ENCODE results near the gene SLC25A29. TPM values are rescaled to one million over a fixed set of nuclear protein-coding genes. Genes with fewer than 3 reads are reported as not detected.

SLC25A29 gene
- polyA plus RNA-seq, 1 donor, result 78.0 TPM

DNA sequence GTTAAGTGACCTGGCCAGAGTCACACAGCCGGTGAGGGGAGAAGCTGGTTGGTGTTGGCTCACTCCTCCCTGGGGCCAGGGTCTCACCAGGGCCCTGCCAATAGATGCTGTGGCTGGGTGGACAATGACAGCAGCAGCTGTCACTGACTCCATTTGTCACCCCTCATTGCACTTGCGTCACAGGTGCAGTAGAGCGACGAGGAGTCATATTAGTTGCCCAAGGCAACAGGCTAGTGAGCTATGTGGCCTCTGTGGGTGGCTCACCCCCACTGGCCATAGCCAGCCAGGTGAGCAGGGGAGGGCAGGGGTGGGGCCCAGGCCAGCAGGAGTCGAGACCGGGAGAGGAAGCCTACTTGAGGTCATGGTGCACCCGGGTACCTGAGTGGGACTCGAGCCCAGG, 26.6 kb upstream of the SLC25A29 start:
- no peak for DNase-seq

GRCh38 chr14:100332071-100332639, 25.9 kb upstream of the SLC25A29 start:
- no peak for DNase-seq

- no peak for DNase-seq
Measured at GRCh38 chr14:100330388-100330931, 24.2 kb upstream of the SLC25A29 start.

DNA sequence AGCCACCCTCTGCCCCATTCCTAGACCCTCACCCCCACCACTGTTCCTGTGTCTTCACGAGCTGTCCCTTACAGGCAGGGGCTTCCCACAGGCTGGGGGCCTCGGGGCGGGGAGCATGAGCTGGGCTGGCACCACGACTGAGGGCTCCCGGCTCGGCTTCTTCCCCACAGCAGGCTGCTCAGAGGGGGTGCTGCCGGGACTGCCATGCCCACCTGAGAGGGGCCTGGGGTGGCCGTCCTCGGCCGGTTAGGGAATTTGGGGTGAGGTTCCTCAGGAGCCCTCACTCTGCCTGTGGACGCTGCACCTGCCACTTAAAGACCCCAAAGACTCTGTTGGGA, 23.7 kb upstream of the SLC25A29 start:
- DNase-seq, result no peak

DNA sequence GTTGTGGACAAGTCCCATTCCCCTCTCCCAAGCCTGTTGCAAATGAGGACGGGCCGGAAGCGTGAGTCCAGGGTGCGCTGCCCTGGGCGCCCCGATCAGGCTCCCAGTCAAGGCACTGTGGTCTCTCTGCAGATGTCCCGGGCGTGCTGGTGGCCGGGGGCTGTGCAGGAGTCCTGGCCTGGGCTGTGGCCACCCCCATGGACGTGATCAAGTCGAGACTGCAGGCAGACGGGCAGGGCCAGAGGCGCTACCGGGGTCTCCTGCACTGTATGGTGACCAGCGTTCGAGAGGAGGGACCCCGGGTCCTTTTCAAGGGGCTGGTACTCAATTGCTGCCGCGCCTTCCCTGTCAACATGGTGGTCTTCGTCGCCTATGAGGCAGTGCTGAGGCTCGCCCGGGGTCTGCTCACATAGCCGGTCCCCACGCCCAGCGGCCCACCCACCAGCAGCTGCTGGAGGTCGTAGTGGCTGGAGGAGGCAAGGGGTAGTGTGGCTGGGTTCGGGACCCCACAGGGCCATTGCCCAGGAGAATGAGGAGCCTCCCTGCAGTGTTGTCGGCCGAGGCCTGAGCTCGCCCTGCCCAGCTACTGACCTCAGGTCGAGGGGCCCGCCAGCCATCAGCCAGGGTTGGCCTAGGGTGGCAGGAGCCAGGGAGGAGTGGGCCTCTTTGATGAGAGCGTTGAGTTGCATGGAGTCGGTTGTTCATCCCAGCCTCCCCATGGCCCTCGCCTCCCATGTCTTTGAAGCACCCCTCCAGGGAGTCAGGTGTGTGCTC, 23.2 kb upstream of the SLC25A29 start:
- no peak for DNase-seq

- no peak for DNase-seq
Measured at GRCh38 chr14:100328495-100329163, 22.4 kb upstream of the SLC25A29 start.

DNA sequence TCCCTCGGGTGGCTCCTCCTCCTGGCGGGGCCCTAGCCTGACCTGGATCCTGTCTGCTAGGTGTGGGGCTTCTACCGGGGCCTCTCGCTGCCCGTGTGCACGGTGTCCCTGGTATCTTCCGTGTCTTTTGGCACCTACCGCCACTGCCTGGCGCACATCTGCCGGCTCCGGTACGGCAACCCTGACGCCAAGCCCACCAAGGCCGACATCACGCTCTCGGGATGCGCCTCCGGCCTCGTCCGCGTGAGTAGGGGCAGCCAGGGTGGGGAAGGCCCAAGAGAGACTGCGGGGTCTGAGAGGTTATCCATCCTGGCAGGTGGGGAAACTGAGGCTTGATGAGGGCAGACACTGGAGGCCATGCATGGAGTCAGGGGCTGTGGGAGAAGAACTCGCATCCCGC, 20.9 kb upstream of the SLC25A29 start:
- DNase-seq, result no peak

- DNase-seq, result no peak
Measured at GRCh38 chr14:100325958-100326357, 19.7 kb upstream of the SLC25A29 start.

- DNase-seq, result no peak
Measured at GRCh38 chr14:100325231-100325632, 19.0 kb upstream of the SLC25A29 start.

DNA sequence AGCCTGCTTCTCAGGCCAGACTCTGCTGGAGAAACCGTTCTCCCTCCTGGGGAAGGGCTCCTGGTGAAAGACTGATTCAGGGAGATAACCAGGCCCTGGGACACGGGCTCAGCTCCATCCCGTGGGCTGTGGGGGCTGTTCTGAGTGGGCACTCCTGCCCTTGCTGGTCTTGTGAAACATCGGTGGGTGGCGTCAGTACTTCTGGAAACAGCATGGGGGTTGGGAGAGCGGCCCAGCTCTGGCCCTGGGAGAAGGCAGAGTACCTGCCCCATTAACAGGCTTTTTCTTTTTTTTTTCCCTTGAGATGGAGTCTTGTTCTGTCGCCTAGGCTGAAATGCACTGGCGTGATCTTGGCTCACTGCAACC, 17.7 kb upstream of the SLC25A29 start:
- no peak for DNase-seq

- DNase-seq, result no peak
Measured at GRCh38 chr14:100323121-100323941, 17.1 kb upstream of the SLC25A29 start, which contains the start of gene SLC25A47. TSS of gene SLC25A47 (plus strand) at chr14:100323339. CDS start at chr14:100323415, 76 bp downstream.

GRCh38 chr14:100322138-100322957, 16.1 kb upstream of the SLC25A29 start:
- DNase-seq, result no peak

DNA sequence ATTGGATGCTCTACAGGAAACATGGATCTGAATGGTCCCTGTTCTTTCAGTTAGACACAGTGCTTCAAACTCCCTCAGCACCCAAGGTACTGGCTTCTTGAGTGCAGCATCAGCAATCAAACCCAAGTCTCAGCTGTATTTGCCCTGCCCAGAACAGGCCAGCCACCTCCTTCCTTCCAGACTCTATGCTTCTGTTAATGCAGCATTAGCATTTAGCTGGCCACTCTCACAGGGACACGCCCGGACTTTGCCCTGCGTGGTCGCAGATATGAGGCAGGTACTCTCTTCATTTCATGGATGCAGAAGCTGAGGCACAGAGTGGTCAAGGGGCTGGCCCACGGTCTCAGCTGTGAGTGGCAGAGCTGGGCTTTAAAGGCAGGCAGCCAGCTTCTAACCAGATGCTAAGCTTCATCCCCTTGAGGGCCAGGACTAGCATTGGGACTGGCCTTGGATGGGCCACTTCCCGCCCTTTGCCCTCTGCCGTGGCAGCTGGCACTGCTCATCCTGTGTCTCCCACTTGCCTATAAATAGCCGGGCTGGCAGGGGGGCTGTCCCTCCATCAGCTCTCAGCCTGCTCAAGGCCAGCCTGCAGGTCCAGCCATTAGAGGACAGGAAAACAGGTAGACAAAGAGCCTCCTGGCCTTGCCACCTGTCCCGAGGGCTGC, 15.4 kb upstream of the SLC25A29 start:
- no peak for DNase-seq

DNA sequence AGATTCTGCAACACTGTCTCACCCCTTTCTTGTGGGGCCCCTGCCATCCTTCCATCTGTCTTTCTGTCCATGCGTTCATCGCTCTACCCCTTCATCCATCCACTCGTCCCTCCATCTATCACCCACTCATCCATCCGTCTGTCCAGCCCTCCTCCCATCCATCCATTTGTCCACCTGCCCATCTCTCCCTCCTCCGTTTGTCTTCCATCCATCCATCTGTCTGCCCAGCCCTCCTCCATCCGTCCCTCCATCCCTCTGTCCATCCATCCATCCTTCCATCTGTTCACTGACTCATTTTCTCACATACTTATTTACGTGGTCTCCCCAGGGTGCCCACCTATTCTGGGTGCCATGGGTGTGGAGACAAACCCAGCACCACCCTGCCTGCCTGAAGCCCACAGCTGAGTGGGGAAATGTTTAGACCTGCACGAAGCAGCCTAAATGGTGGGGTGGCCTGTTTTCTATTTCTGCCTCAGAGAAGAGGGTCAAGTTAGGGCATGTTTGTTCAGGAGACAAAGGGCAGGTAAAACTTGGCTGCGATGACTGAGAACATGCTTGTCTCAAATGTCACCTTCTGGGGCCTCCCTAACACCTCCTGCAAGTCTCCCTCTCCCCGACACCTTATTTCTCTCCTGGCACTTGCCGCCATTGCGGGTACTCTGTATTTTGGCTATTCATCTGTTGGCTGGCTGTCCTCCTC, 14.1 kb upstream of the SLC25A29 start:
- DNase-seq, result no peak

DNA sequence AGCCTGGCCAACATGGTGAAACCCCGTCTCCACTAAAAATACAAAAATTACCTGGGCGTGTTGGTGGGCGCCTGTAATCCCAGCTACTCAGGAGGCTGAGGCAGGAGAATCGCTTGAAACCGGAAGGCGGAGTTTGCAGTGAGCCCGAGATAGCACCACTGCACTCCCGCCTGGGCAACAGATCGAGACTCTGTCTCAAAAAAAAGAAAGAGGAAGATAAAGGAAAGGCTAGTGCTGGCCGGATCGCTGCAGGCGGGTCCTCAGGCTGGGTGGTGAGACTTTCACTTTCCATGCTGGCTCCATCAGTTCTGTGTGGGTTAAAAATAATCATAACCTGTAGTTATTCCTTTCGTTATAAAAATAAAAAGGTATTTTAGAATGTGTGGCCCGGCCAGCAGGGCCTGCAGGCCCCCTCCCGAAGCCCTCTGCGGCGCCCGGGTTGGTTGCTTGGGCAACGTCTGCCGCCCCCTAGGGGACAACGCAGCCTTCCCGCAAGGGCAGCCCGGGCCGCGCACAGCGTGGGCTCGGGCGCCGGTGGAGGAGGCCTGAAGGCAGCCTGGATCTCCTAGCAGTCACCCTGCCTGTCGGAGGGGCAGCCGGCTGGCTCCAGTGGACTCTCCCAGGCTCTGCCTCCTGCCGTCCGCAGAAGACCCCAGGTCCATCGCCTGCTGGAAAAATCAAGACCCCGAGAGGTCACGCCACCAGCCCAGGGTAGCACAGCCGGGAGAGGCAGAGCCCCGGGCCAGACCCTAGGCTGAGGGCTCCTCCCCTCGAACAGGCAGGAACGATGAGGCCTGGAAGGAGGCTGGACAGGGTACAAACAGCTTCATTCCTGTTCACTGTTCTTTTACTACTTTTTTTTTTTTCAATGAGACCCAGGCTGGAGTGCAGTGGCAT, 11.9 kb upstream of the SLC25A29 start:
- DNase-seq, result no peak

- no peak for DNase-seq
Measured at GRCh38 chr14:100317389-100317788, 11.1 kb upstream of the SLC25A29 start.

DNA sequence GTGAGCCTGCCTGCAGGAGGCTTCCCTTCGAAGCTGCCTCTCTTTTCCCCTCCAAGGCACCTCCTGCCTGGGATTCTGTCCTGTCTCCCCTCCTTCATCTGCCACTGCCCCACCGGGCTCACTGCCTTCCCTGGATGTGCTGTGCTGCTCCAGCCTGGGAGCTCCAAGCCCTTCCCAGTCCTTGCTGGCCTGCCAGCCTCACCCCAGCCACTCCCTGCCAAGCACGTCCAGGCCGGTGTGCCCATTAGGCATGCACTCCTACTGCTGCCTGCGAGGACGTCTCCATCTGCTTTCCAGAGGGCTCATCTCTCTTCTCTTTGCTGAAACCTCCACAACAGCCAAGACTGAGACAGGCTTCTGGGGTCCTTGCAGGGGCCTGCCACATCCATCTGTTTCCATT, 8.5 kb upstream of the SLC25A29 start:
- no peak for DNase-seq

GRCh38 chr14:100313464-100314230, 7.4 kb upstream of the SLC25A29 start:
- DNase-seq, result no peak

Data from left kidney (tissue), 2 donors.